GM21447 (cell line): ENCODE measurements around the gene KRT6A.

ENCODE experiments used
- ATAC-seq: cut with Tn5 transposase; IDR thresholded peaks from one replicate; pipeline ENCODE4 v1.9.1; 2021; ENCODE audit not compliant: unreplicated experiment

Gene KRT6A

DNA sequence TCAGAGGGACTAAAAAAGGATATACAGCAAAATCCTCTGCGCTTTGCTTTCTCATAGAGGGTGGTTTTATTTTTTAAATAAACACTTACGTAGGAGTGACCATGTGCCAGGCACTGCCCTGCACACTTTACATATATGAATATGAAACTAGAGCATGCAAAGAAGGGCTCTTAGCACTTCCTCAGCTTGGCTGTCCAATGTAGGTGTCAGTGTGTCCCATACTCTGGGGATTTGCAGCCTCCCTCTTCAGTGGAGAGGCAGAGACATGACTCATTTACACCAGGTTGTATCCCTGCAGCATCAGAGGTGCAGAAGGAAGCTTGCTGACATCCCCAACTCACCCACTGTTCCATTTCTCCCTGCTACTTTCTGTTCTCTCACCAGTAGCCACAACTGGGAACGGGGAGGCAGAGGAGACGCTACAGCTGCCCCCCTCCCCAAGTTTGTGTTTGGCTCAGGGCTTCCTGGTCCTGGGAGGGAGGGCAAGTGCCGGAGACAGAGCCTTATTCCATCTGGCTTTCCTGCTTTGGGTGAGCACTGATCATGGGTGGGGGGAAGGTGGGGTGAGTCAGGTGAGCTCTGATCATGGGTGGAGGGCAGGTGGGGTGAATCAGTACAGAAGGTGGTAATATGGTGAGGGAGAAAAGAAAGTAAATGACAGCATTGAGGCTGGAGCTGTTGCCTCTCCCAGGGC, 32.0 kb upstream of the KRT6A start:
- ATAC-seq, result no peak

DNA sequence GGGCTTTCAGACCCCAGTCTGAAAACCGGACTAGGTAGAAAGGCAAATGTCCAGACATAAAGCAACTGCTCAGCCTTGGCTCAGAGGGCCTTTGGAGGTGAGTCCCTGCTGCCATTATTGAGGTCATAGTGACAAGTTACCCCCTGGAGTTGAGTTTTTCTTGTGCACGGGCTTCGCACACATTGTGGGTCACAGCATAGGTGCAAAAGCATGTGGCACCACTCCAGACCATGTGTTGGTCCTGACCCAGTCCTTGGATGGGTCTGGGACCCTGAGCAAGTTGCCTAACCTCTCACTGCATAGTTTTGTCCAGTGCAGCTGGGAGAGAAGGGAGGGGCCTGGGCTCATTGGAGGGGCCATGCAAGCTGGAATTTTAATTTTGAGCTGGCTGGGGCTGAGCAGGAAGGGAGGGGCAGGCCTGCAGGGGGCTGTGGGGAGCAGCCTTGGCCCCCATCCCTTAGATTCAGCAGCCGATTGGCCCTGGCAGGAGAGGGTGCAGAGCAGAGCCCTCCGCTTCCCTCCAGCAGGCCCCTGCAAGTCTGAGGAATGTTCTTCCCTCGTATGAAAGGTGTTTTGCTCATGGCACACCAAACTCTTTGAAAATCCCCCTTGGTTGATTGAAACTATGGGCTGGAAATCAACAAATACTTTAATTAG, 31.3 kb upstream of the KRT6A start:
- no peak for ATAC-seq

DNA sequence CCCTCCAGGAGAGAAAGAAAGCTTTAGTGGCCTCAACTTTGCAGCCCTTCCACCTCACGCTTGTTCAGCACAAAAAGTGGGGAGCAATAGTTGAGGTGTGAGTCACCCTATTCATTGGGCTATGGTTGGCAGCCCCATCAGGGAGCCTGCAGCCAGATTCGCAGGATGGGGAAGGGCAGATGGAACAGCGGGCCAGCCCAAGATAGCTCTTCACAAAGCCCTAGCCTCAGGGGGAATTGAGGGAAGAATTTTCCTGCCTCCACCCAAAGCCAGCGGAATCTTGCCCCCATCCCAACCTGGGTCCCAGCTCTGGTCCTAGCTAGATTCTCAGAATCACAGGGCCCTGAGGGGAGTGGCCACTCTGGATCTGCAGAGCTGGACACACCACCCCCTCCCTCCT, 30.8 kb upstream of the KRT6A start:
- ATAC-seq, result no peak

DNA sequence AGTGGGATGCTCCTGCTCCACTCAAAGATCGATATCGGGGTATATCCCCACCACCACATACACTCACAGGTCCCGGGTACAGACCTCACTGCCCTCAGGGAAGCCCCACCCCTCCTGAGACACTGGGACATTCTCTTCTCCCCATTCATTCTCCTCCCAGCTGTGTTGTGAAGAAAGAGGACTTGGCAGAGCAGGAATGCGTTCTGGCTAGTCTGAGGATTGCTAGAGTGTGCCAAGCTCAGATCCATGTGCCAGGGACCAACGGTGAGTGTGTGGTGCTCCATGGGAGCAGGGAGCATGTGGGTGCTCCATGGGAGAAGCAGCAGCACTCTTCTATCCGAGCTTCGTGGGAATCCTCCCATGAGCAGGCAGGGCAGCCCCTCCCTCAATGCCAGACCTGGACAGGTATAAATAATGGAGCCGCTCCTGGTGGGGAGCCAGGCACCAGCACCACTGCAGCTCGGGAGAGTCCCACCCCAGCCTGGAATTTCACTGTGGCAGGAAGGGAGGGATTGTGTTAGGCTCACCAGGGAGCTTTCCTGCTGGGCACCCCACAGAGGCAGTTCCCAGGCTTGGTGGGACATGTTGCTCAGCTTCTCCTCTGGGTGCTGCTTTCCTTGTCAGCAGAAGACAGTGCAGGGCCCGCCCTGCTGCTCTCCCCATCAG, 29.4 kb upstream of the KRT6A start:
- no peak for ATAC-seq

DNA sequence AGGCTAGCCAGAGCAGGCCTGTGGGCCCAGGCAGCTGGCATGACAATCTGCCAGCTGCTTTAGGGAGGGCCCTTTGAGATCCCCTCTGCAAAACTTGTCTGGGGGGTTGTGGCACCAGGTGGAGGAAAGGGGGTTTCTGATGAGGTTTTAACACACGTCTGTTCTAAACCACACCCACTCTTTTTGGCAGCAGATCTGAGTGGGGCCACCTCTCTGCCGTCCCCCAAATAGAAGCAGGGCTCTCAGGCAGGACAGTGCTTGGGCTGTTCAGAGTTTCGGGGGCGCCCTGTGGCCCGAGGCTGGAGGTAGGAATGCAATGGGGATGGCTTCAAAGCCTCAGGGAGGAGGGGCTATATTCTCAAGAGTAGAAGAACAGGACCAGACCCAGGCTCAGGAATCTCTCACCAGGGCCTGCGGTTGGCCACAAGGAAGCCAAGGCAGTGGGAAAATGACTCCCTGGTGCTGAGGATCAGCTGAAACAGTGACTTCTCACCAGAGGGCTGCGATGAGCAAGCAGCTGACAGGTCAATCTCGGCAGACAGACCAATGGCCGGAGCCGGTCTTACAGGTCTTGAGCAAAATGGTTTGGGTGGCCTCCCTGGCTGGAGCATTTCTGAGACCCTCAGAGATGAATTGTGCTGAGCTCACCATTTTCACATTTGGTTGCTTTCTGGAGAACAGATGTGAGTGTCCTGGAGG, 28.7 kb upstream of the KRT6A start:
- no peak for ATAC-seq

DNA sequence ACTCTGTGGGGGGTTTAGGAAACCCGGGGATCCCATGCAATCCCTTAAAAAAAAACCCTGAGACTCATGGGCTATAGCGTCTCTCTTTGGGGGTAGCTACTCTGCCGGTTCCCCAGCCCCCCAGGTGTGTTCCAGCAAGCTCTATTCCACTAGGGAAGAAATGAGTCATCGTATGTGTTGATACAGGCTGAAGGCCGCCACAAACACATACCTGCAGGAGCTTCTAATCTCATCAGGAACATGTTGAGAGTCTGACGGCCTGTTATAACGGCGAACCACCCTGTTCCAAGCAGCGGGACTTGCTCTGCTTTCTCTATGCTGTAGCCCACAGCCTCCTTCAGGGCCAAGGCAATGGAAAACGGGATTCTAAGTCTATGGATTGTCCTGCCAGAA, 28.1 kb upstream of the KRT6A start:
- no peak for ATAC-seq

DNA sequence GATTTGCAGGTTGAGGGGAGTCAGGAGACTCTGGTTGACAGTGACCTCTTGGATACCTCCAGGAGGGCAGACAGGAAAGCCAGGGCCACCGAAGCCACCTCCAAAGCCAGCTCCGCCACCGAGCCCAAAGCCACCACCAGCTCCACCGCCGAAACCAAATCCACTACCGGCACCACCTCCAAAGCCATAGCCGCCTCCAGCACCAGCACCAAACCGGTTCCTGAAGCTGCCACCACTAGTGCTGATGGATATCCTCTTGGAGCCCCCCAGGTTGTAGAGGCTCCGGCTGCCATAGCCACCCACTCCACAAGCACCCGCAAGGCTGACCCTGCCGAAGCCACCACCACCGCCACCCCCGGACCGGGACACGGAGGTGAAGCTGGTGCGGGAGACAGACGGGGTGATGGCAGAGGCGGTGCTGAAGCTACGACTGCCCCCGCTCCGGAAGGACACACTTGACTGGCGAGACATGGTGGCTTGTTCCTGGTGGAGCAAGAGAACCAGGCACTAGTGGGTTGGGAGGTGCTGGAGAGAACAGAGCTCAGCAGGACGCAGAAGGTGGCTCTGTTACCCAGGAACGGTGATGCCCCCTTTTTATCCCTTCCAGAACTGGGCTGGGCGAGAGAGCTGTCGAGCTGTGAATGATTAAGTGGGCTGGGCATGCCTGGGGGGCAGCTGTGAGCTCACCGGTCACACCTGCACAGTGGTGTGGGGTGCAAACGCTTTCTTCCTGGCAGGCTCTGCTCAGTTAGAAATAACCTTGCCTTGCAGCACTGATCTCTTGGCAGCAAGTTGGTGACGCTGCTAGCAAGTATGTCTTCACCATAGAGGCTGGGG, 27.0 kb upstream of the KRT6A start, which contains the start of gene KRT5:
KRT5 (minus strand) TSS at position 569 of the 837 bp plus-strand sequence; CDS start at position 471, 98 bp downstream.
- ATAC-seq, result no peak

- no peak for ATAC-seq
Measured at GRCh38 chr12:52519387-52519703, 26.3 kb upstream of the KRT6A start.

DNA sequence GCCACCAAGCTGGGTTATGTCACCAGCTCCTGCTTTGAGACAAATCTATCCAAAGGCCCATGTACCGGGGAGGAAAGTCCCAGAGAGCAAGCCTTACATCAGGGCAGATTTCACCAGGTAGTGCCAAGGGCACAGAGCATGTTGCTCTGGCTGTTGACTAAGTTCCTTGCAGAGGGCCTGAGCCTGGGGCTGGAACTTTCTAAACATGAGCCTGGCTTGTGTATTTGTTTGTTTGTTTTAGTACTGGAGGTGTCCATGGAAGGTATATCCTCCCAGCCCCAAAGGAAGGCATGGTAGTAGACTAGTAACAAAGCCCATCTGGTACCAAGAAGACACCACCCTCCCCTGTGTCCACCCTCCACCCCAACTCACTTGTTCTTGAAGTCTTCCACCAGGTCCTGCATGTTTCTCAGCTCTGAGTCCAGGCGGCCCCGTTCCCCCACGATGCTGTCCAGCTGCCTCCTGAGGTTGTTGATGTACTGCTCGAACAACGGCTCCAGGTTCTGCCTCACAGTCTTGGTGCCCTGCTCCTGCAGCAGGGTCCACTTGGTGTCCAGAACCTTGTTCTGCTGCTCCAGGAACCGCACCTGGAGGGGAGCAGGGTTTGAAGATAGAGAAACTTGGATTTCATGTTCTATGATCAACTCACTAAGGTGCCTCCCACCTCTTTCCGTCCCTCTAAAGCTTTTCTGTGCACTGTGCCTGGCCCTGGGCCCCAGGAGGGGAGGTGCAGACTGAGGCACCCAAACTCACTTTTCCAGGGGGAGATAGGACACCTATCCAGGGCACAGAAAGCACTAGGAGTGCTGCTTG, 25.7 kb upstream of the KRT6A start:
- no peak for ATAC-seq

DNA sequence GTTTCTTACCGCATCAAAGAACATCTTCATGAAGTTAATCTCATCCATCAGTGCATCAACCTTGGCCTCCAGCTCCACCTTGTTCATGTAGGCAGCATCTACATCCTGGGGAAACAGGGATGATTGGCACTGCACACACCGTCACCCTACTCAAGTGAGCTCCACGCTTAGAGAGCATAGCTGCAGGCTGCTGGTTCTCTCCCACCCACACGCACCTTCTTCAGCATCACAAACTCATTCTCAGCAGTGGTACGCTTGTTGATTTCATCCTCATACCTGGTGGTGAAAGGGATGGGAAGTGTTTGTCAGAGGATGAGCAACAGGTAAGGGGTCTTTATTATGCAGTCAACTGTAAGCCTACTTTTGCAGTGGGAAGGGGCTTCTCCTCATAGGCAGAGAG, 24.8 kb upstream of the KRT6A start:
- no peak for ATAC-seq

DNA sequence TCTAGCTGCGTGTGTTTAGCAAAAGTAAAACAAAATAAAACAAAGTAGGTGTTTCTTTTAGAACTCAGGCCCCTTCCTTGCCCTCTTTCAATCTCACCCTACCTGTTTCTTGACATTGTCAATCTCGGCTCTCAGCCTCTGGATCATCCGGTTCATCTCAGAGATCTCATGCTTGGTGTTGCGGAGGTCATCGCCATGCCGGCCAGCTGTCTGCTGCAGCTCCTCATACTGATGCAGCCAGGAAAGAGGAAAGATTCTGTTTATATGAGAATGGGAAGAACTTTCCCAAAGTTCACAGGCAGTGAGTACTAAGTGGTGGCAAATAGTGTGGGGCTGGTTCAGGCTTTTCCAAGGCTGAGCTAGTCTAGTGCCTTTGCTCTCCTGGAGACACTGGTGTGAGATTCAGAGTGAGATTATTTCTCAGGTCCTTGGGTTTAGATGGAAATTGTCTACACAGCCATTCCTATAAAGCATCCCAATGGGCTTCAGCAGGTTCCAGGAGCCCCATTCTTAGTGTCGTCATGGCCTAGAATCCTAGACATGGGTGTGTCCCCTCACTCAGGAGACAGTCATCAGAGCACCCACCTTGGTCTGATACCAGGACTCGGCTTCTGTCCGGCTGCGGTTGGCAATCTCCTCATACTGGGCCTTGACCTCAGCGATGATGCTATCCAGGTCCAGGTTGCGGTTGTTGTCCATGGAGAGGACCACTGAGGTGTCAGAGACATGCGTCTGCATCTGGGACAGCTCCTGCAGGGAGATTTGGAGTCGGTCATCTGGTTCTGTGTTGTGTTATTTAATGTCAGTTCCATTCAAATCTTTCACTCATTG, 24.2 kb upstream of the KRT6A start:
- no peak for ATAC-seq

GRCh38 chr12:52515927-52516831, 23.1 kb upstream of the KRT6A start:
- no peak for ATAC-seq

DNA sequence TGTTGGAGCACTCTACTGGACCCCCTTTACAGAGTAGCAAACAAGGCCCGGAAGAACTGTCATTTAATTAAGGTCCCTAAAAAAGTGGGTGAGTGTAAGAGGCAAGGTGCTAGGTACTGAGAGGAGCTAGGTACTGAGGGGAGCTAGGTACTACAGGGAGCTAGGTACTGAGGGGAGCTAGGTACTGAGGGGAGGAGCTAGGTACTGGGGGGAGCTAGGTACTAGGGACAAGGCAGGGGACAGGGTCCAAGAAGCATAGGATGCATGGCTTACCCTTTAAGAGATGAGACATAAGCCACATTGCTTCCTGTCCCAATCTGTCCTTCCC, 22.2 kb upstream of the KRT6A start:
- ATAC-seq, result no peak

GRCh38 chr12:52514471-52515318, 21.6 kb upstream of the KRT6A start:
- no peak for ATAC-seq

DNA sequence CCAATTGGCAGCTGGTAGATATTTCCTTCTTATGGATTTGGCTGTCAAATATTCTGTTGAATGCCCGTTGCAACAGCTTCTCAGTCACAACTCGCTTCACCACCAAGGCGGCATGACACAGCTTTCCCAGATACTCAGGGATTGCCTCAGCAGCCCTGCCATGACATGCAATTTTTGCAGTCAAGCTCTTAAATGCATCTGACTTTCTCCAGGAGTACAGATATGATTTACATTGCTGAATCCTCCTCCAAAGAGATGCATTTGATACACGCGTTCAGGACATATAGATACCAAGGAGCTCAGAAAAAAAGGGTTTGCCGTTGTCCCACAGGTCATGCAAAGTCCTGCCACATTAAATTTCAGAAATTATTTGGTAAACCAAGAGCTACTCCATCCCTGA, 20.7 kb upstream of the KRT6A start:
- ATAC-seq, result no peak

DNA sequence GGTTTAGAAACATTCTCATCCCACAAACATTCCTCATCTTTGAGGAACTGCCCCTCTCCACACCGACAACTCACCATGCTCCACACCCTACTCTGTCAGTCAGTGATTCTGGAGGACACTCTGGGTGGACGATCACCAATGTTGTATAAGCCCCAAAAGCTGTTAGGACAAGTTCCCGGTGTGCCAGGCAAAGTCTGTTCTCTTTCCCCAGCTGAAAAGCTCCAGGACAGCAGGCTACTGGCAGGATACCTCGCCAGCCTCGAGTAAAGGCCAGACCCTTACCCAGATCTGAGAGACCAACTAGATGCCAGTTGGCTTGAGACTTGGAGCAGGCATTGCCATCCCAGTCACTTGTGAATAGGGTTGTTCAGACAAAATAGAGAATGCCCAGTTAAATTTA, 15.2 kb upstream of the KRT6A start:
- ATAC-seq, result no peak
